Measurements from ENCODE around the gene ARL15. TPM values are rescaled to one million over a fixed set of nuclear protein-coding genes. Genes with fewer than 3 reads are reported as not detected.

Gene ARL15
- total RNA-seq, 4 donors from 2014 or later: 19.9 to 57.0 (median 36.9) TPM

- 73% methylated on average over 3 of the region's 3 CpGs for WGBS
- no peaks in the 10 kb centered on the region for H3K9me3 ChIP-seq
- H3K27ac ChIP-seq: no peak overlapping the region
- no peaks in the 10 kb centered on the region for H3K27me3 ChIP-seq
- no peak for TF ChIP-seq CTCF (IDR thresholded peaks at IDR 0.05)
- TF ChIP-seq POLR2A (IDR thresholded peaks at IDR 0.05): no peak
- no peak for TF ChIP-seq EP300 (IDR thresholded peaks at IDR 0.05)
- no peak for TF ChIP-seq POLR2AphosphoS5 (IDR thresholded peaks at IDR 0.05)
- DNase-seq (ENCODE audit: low spot score in 2 of 2): no peak
- peaks cover 19% of the 10 kb centered on the region for H3K4me1 ChIP-seq
- no peak overlapping the region for H3K4me3 ChIP-seq
- no peaks in the 10 kb centered on the region for H3K36me3 ChIP-seq
These were observed 27.5 kb downstream of the ARL15 start for GRCh38 chr5:54282876-54283275.

GRCh38 chr5:54281960-54282692 lies 28.2 kb downstream of the ARL15 start:
- Histone ChIP-seq H3K4me1 (peaks cover 19% of the 10 kb centered on the region), H3K36me3 (no peaks in the 10 kb centered on the region), H3K4me3 (no peak overlapping the region), H3K27me3 (no peaks in the 10 kb centered on the region), H3K9me3 (no peaks in the 10 kb centered on the region), H3K27ac (no peak overlapping the region)
- no peak for DNase-seq (ENCODE audit: low spot score in 2 of 2)
- TF ChIP-seq POLR2AphosphoS5 (IDR thresholded peaks at IDR 0.05) (no peak), POLR2A (IDR thresholded peaks at IDR 0.05) (no peak)
- WGBS: 83% methylated on average over 3 of the region's 3 CpGs

GRCh38 chr5:54279960-54280359 lies 30.4 kb downstream of the ARL15 start:
- peaks cover 6% of the 10 kb centered on the region for H3K4me1 ChIP-seq
- no peak overlapping the region for H3K4me3 ChIP-seq
- no peak for TF ChIP-seq POLR2AphosphoS5 (IDR thresholded peaks at IDR 0.05)
- TF ChIP-seq POLR2A (IDR thresholded peaks at IDR 0.05): no peak
- no peak for TF ChIP-seq EP300 (IDR thresholded peaks at IDR 0.05)
- no peak for TF ChIP-seq CTCF (IDR thresholded peaks at IDR 0.05)
- H3K36me3 ChIP-seq: no peaks in the 10 kb centered on the region
- H3K27me3 ChIP-seq: no peaks in the 10 kb centered on the region
- WGBS: 100% methylated on average over 2 of the region's 3 CpGs
- no peak overlapping the region for H3K27ac ChIP-seq
- no peaks in the 10 kb centered on the region for H3K9me3 ChIP-seq
- no peak for DNase-seq (ENCODE audit: low spot score in 2 of 2)

- peaks cover 6% of the 10 kb centered on the region for H3K4me1 ChIP-seq
- TF ChIP-seq CTCF (IDR thresholded peaks at IDR 0.05) (no peak), EP300 (IDR thresholded peaks at IDR 0.05) (no peak), POLR2AphosphoS5 (IDR thresholded peaks at IDR 0.05) (no peak), POLR2A (IDR thresholded peaks at IDR 0.05) (no peak)
- no peaks in the 10 kb centered on the region for H3K27me3 ChIP-seq
- 83% methylated on average over 4 of the region's 4 CpGs for WGBS
- no peak overlapping the region for H3K4me3 ChIP-seq
- H3K27ac ChIP-seq: no peak overlapping the region
- no peaks in the 10 kb centered on the region for H3K36me3 ChIP-seq
- no peak for DNase-seq (ENCODE audit: low spot score in 2 of 2)
- H3K9me3 ChIP-seq: no peaks in the 10 kb centered on the region
These were observed 31.2 kb downstream of the ARL15 start for GRCh38 chr5:54278979-54279717.

- no peaks in the 10 kb centered on the region for H3K36me3 ChIP-seq
- DNase-seq (ENCODE audit: low spot score in 2 of 2): no peak
- H3K4me3 ChIP-seq: no peak overlapping the region
- 65% methylated on average over 3 of the region's 3 CpGs for WGBS
- TF ChIP-seq POLR2AphosphoS5 (IDR thresholded peaks at IDR 0.05): no peak
- no peak for TF ChIP-seq EP300 (IDR thresholded peaks at IDR 0.05)
- TF ChIP-seq CTCF (IDR thresholded peaks at IDR 0.05): no peak
- TF ChIP-seq POLR2A (IDR thresholded peaks at IDR 0.05): no peak
- H3K4me1 ChIP-seq: peaks cover 6% of the 10 kb centered on the region
- no peaks in the 10 kb centered on the region for H3K9me3 ChIP-seq
- H3K27ac ChIP-seq: no peak overlapping the region
- no peaks in the 10 kb centered on the region for H3K27me3 ChIP-seq
These were observed 32.1 kb downstream of the ARL15 start for GRCh38 chr5:54278036-54278830.
